A549 (cell line): ENCODE results near the gene FLT3LG.

Source experiments
- BHLHE40 ChIP-seq: IDR thresholded peaks from 2 replicates; pipeline ENCODE4 v1.6.1; 2012; ENCODE audit warnings: low read depth, low read length, inconsistent platforms
- CEBPB ChIP-seq, 2 experiments: fragments of >200 bp in 1 of 2; sonication (Bioruptor Twin) in 1 of 2; formaldehyde crosslinking in 1 of 2; IDR thresholded peaks; 2 replicates each; pipeline ENCODE4 v1.6.1; 2012 to 2016
- CHD4 ChIP-seq: fragments of 200-600 bp; sonication (generic); IDR thresholded peaks from 2 replicates; pipeline ENCODE4 v1.6.1; 2016; ENCODE audit warnings: antibody characterized with exemption, mild to moderate bottlenecking, borderline replicate concordance
- CTCF ChIP-seq: fragments of >200 bp; sonication (Bioruptor Twin); formaldehyde crosslinking; IDR thresholded peaks from 3 replicates; pipeline ENCODE4 v1.5.1; 2016
- MAX ChIP-seq: IDR thresholded peaks from 2 replicates; pipeline ENCODE4 v1.6.1; 2012
- NPAS2 ChIP-seq: fragments of 250-450 bp; sonication (Bioruptor Pico); IDR thresholded peaks from 2 replicates; pipeline ENCODE4 v1.8.0; 2022; ENCODE audit warnings: mild to moderate bottlenecking, moderate library complexity, borderline replicate concordance
- RAD21 ChIP-seq, 2 experiments: fragments of >200 bp in 1 of 2; sonication (Bioruptor Twin) in 1 of 2; formaldehyde crosslinking in 1 of 2; IDR thresholded peaks in 1 of 2; conservative IDR thresholded peaks in 1 of 2; 2 replicates in 1 of 2; 3 replicates in 1 of 2; pipeline ENCODE4 v1.6.1; 2012 to 2018; ENCODE audit warnings: inconsistent platforms in 1 of 2
- RCOR1 ChIP-seq: fragments of 150-350 bp; IDR thresholded peaks from 2 replicates; pipeline ENCODE4 v1.6.1; 2014; ENCODE audit warnings: antibody characterized with exemption, low read length, low read depth
- SMC3 ChIP-seq: fragments of >200 bp; sonication (Bioruptor Twin); formaldehyde crosslinking; IDR thresholded peaks from 3 replicates; pipeline ENCODE4 v1.6.1; 2018; ENCODE audit warnings: inconsistent platforms
- SREBF2 ChIP-seq: fragments of 450-650 bp; IDR thresholded peaks from 2 replicates; pipeline ENCODE4 v1.6.1; 2014; ENCODE audit warnings: mild to moderate bottlenecking, moderate library complexity

GRCh38 chr19:49442354-49442753, 31.7 kb upstream of the FLT3LG start:
- TF ChIP-seq CTCF (no peak), CEBPB (IDR thresholded peaks at IDR 0.05) (no peak), RAD21 (conservative IDR thresholded peaks at IDR 0.05 in 1 of 2, IDR thresholded peaks at IDR 0.05 in 1 of 2) (no peak), RCOR1 (no peak), BHLHE40 (no peak), CHD4 (no peak), NPAS2 (CRISPR knock-in tag) (no peak), SMC3 (no peak), MAX (no peak), SREBF2 (no peak)
